Small intestine (tissue), 7 donors: ENCODE results near the gene VTI1A. TPM values are rescaled to one million over a fixed set of nuclear protein-coding genes. Genes with fewer than 3 reads are reported as not detected.

Experiments
- DNase-seq, 2 donors: peaks; one replicate each; pipeline versions ENCODE4 v3.0.0 to v3.0.0-alpha.2; 2013
- FAIRE-seq: peaks from 2 replicates; lab custom pipeline; 2012; peaks lifted over from hg19 to GRCh38; lab: Jason Lieb, UNC
- H3K27ac ChIP-seq, 3 donors: one replicate each; pipeline ENCODE4 v1.5.1; 2013; ENCODE audit warnings: low read length in 2 of 3, mild to moderate bottlenecking in 2 of 3, control low read depth in 1 of 3, inconsistent platforms in 1 of 3, low read depth in 1 of 3, moderate library complexity in 1 of 3
- H3K27me3 ChIP-seq, 3 donors: one replicate each; pipeline ENCODE4 v1.6.1; 2013; ENCODE audit warnings: low read length in 3 of 3, inconsistent platforms in 1 of 3; ENCODE audit not compliant: control insufficient read depth in 3 of 3, insufficient read depth in 3 of 3
- H3K36me3 ChIP-seq, 3 donors: one replicate each; pipeline ENCODE4 v1.6.1; 2013; ENCODE audit warnings: low read length in 3 of 3, inconsistent platforms in 1 of 3, low read depth in 1 of 3, mild to moderate bottlenecking in 1 of 3, moderate library complexity in 1 of 3; ENCODE audit not compliant: control insufficient read depth in 3 of 3, insufficient read depth in 2 of 3
- H3K4me1 ChIP-seq, 3 donors: one replicate each; pipeline ENCODE4 v1.6.1; 2013; ENCODE audit warnings: low read length in 2 of 3, inconsistent platforms in 1 of 3, low read depth in 1 of 3, mild to moderate bottlenecking in 1 of 3, moderate library complexity in 1 of 3; ENCODE audit not compliant: control insufficient read depth in 3 of 3, insufficient read depth in 2 of 3
- H3K4me3 ChIP-seq, 3 donors: one replicate each; pipeline ENCODE4 v1.5.1; 2013; ENCODE audit warnings: low read length in 3 of 3, control low read depth in 1 of 3, inconsistent platforms in 1 of 3, low read depth in 1 of 3, mild to moderate bottlenecking in 1 of 3, moderate library complexity in 1 of 3
- H3K9me3 ChIP-seq, 2 donors: one replicate each; pipeline ENCODE4 v1.6.1; 2013; ENCODE audit warnings: low read depth in 1 of 2, low read length in 1 of 2; ENCODE audit not compliant: control insufficient read depth in 2 of 2, insufficient read depth in 1 of 2
- WGBS, 3 donors: extraction: QIAGEN DNeasy Blood & Tissue Kit; methylation state at CpG; one replicate each; pipeline ENCODE4 v1.1.7; 2013; 5-methylcytosine and 5-hydroxymethylcytosine counted together
- polyA plus RNA-seq, 4 donors: library from polyadenylated mRNA; stranded (reverse) in 3 of 4; unstranded in 1 of 4; fragments of 200-250 nt in 3 of 4; fragments of 120-200 nt in 1 of 4; gene quantifications; one replicate each; pipeline versions ENCODE4 v1.2.1 to v1.2.3, GENCODE V29; 2013
- donor health status: healthy with polysubstance abuse.
- donor health status: control.
- donor health status: control.
- donor health status: Bipolar disorder and iron deficiency.
- donor health status: healthy.

Gene VTI1A
- polyA plus RNA-seq, 4 donors = 13.8 to 16.8 (median 16.0) TPM

- H3K4me1 ChIP-seq = no peaks in the 10 kb centered on the region
- H3K27me3 ChIP-seq = no peaks in the 10 kb centered on the region
- peaks cover 0 to 17% of the 10 kb centered on the region in 2 donors for H3K9me3 ChIP-seq
- WGBS, 3 donors = 93 to 96% (median 94%) methylated on average over 6 of the region's 6 CpGs
- DNase-seq (no peak), FAIRE-seq (no peak)
- H3K4me3 ChIP-seq = no peak overlapping the region
- no peaks in the 10 kb centered on the region for H3K36me3 ChIP-seq
- H3K27ac ChIP-seq = no peak overlapping the region
Observed at GRCh38 chr10:112849546-112849945, 402.5 kb downstream of the VTI1A start.

GRCh38 chr10:112851181-112851580, 404.2 kb downstream of the VTI1A start:
- Histone ChIP-seq H3K27me3 (no peaks in the 10 kb centered on the region), H3K4me1 (no peaks in the 10 kb centered on the region), H3K9me3 (peaks cover 0 to 17% of the 10 kb centered on the region in 2 donors), H3K4me3 (no peak overlapping the region), H3K36me3 (no peaks in the 10 kb centered on the region), H3K27ac (no peak overlapping the region)
- DNase-seq (no peak), FAIRE-seq (no peak)
- WGBS, 3 donors = 59 to 75% (median 70%) methylated on average over 4 of the region's 4 CpGs

GRCh38 chr10:112851588-112852211, 404.7 kb downstream of the VTI1A start:
- no peaks in the 10 kb centered on the region for H3K36me3 ChIP-seq
- DNase-seq = peak in 1 of 2 donors; percentile 53
- no peak overlapping the region for H3K4me3 ChIP-seq
- peak; percentile 67 for FAIRE-seq
- H3K4me1 ChIP-seq = no peaks in the 10 kb centered on the region
- no peaks in the 10 kb centered on the region for H3K27me3 ChIP-seq
- WGBS, 3 donors = 50 to 65% (median 50%) methylated on average over 3 of the region's 3 CpGs
- H3K9me3 ChIP-seq = peaks cover 0 to 16% of the 10 kb centered on the region in 2 donors
- H3K27ac ChIP-seq = no peak overlapping the region

GRCh38 chr10:112852306-112852705, 405.3 kb downstream of the VTI1A start:
- no peak overlapping the region for H3K4me3 ChIP-seq
- H3K9me3 ChIP-seq = peaks cover 0 to 13% of the 10 kb centered on the region in 2 donors
- H3K36me3 ChIP-seq = no peaks in the 10 kb centered on the region
- no peak for DNase-seq
- FAIRE-seq = no peak
- no peak overlapping the region for H3K27ac ChIP-seq
- 75 to 86% (median 83%) methylated on average over 4 of the region's 4 CpGs for WGBS, 3 donors
- H3K27me3 ChIP-seq = no peaks in the 10 kb centered on the region
- H3K4me1 ChIP-seq = no peaks in the 10 kb centered on the region

GRCh38 chr10:112855134-112855533, 408.1 kb downstream of the VTI1A start:
- Histone ChIP-seq H3K27me3 (no peaks in the 10 kb centered on the region), H3K36me3 (no peaks in the 10 kb centered on the region), H3K4me3 (no peak overlapping the region), H3K9me3 (peaks cover 0 to 3% of the 10 kb centered on the region in 2 donors), H3K27ac (no peak overlapping the region), H3K4me1 (no peaks in the 10 kb centered on the region)
- 89 to 91% (median 90%) methylated on average over 4 of the region's 4 CpGs for whole genome bisulfite sequencing, 3 donors
- no peak for DNase-seq
- no peak for FAIRE-seq

GRCh38 chr10:112857493-112857892, 410.5 kb downstream of the VTI1A start:
- no peaks in the 10 kb centered on the region for H3K4me1 ChIP-seq
- no peaks in the 10 kb centered on the region for H3K36me3 ChIP-seq
- DNase-seq (no peak), FAIRE-seq (no peak)
- peaks cover 0 to 3% of the 10 kb centered on the region in 2 donors for H3K9me3 ChIP-seq
- no peaks in the 10 kb centered on the region for H3K27me3 ChIP-seq
- no peak overlapping the region for H3K27ac ChIP-seq
- H3K4me3 ChIP-seq = no peak overlapping the region
- 91 to 98% (median 92%) methylated on average over 5 of the region's 5 CpGs for WGBS, 3 donors

- H3K4me1 ChIP-seq = no peaks in the 10 kb centered on the region
- H3K36me3 ChIP-seq = no peaks in the 10 kb centered on the region
- no peak overlapping the region for H3K4me3 ChIP-seq
- peaks cover 0 to 7% of the 10 kb centered on the region in 2 donors for H3K9me3 ChIP-seq
- 61 to 74% (median 66%) methylated on average over 10 of the region's 10 CpGs for WGBS, 3 donors
- H3K27me3 ChIP-seq = no peaks in the 10 kb centered on the region
- no peak overlapping the region for H3K27ac ChIP-seq
- DNase-seq = no peak
- FAIRE-seq = no peak
Observed at GRCh38 chr10:112858986-112859651, 412.1 kb downstream of the VTI1A start.

GRCh38 chr10:112859793-112860192, 412.8 kb downstream of the VTI1A start:
- H3K27me3 ChIP-seq = no peaks in the 10 kb centered on the region
- H3K4me1 ChIP-seq = no peaks in the 10 kb centered on the region
- H3K27ac ChIP-seq = no peak overlapping the region
- DNase-seq = no peak
- no peak for FAIRE-seq
- H3K36me3 ChIP-seq = no peaks in the 10 kb centered on the region
- peaks cover 0 to 14% of the 10 kb centered on the region in 2 donors for H3K9me3 ChIP-seq
- H3K4me3 ChIP-seq = no peak overlapping the region
- WGBS, 3 donors = 90 to 98% (median 94%) methylated on average over 4 of the region's 4 CpGs
